Left colon (tissue), 2 donors: ENCODE measurements around the gene P2RX1. TPM values are rescaled to one million over a fixed set of nuclear protein-coding genes. Genes with fewer than 3 reads are reported as not detected.

Source experiments
- ATAC-seq: fragments of 200-7000 bp; cut with Tn5 transposase; one replicate; pipeline ENCODE4 v1.9.1; 2020; ENCODE audit warnings: mild to moderate bottlenecking, moderate library complexity
- DNase-seq, 2 donors: peaks; one replicate each; pipeline ENCODE4 v3.0.0-alpha.2; 2020
- intact Hi-C, 2 donors: fragments of 100-400 bp; cut with DNase I in 1 of 2; cut with micrococcal nuclease in 1 of 2; formaldehyde crosslinking; loops; one replicate each; pipeline versions ENCODE4 v1.11.2 to v1.14.0; 2022; cut with DNase I, micrococcal nuclease
- total RNA-seq, 2 donors: library from RNA; stranded (reverse); fragmentation: NEBNext Ultra II Directional; extraction: Animal tissue kit (Norgen Biotek cat#: 25700); gene quantifications; one replicate each; pipeline ENCODE4 v1.2.1, GENCODE V29; 2021
- donor health status: DM: no; HTN: no; CAD: no.
- donor health status: DM: yes; HTN: yes; CAD: no.

P2RX1 gene
- total RNA-seq, 2 donors from 2014 or later = 2.8 to 5.9 TPM

- peak; percentile 79 to 84 for DNase-seq
- ATAC-seq = peak; percentile 68
- intact Hi-C loops = loop anchor here in 1 of 2 donors (10.0 kb wide), 1 partner anchor 91 kb away; no protein-coding TSS in a partner anchor
These were observed 2.5 kb downstream of the P2RX1 start for GRCh38 chr17:3913531-3914311.

GRCh38 chr17:3912827-3913226, 3.4 kb downstream of the P2RX1 start:
- no peak for ATAC-seq
- intact Hi-C loops = loop anchor here in 1 of 2 donors (10.0 kb wide), 1 partner anchor 92 kb away; no protein-coding TSS in a partner anchor
- DNase-seq = no peak

GRCh38 chr17:3911271-3912053, 4.8 kb downstream of the P2RX1 start:
- ATAC-seq (no peak), DNase-seq (peak in 1 of 2 donors; percentile 50)
- intact Hi-C loops = loop anchor here in 1 of 2 donors (10.0 kb wide), 1 partner anchor 93 kb away; no protein-coding TSS in a partner anchor

GRCh38 chr17:3910420-3911270, 5.6 kb downstream of the P2RX1 start:
- ATAC-seq = no peak
- intact Hi-C loops = loop anchor here in 1 of 2 donors (10.0 kb wide), 1 partner anchor 94 kb away; no protein-coding TSS in a partner anchor
- no peak for DNase-seq

GRCh38 chr17:3909257-3909656, 7.0 kb downstream of the P2RX1 start:
- DNase-seq (no peak), ATAC-seq (no peak)
- intact Hi-C loops = no loop called here

DNA sequence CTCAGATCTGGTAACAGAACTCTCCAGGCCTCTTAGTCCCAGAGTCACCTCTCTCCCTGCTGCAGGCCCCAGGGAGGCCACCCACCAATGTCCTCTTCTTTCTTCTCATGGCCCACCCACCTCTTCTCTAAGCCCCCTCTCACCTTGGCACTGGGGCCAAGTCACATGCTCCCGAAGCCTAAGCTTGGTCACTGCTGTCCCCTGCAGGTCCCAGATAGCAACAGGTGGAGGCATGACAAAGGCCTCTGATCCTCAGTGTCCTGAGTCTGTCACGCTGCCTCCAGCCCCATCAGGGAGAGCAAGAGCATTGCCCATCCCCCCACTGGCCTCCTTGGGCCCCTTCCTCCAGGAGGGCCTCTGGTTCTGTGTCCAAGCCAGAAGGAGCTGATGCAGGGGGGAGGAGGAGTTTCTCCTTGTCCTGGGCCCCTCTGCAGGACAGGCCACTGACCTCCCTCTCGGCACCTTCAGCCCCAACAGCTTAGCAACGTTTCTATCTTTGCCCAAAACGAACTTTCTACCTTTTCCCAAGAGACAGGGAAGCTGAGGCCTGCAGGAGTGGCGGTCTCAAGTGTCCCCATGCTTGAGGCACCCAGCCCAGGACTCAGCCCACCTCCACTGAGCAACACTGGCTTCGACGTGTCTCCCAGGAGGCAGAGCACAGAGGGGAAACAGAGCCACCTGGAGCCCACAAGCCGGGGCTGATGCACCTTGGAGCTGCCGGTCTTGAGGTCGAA, 8.6 kb downstream of the P2RX1 start:
- peak; percentile 76 for ATAC-seq
- DNase-seq = no peak
- intact Hi-C loops = no loop called here

DNA sequence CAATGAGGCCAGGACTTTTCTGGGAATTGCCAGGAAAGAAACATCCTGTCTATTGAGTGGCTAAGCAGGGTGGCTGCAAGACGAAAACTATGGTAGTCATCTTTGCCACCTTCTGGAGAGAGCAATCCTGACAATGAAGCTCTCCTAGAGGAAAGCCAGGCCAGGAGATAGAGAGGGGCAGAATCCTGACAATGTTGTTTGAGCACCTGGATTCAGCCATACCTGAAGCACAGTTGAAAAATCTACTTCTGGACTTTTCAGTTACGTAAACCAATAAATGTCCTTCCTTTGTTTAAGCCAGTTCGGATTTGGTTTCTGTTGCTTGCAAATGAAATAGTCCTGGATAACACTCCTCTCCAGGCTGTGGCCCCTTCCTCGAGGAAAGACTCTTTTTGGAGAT, 9.4 kb downstream of the P2RX1 start:
- intact Hi-C loops = no loop called here
- ATAC-seq = no peak
- DNase-seq = no peak

DNA sequence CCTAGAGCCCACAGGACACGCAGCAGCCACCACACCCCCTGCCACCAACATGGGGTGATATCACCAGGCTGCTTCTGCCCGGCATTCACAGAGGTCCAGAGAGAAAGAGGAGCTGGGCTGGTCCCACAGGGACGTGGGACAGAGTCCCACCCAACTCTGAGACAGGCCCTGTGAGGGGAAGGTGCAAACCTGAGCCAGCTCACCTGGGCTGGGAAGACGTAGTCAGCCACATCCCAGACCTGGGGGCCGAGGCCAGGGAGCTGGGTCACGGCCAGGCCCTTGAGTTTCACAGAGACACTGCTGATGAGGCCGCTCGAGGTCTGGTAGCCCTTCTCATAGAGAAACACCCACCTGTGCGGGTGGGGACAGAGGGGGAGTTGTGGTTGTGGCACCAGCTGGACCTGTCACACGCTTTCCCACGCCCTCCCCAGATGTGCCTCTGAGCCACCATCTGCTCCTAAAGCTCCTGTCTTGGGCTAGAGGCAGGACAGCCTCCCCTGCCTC, 11.2 kb downstream of the P2RX1 start:
- intact Hi-C loops = no loop called here
- DNase-seq = peak in 1 of 2 donors; percentile 37
- ATAC-seq = peak; percentile 21

GRCh38 chr17:3904501-3904900, 11.8 kb downstream of the P2RX1 start:
- intact Hi-C loops = no loop called here
- ATAC-seq = no peak
- DNase-seq = no peak

- intact Hi-C loops = no loop called here
- ATAC-seq = no peak
- DNase-seq = no peak
These were observed 12.4 kb downstream of the P2RX1 start for GRCh38 chr17:3903881-3904290.

GRCh38 chr17:3903051-3903825, 13.0 kb downstream of the P2RX1 start:
- no peak for ATAC-seq
- intact Hi-C loops = no loop called here
- DNase-seq = no peak

DNA sequence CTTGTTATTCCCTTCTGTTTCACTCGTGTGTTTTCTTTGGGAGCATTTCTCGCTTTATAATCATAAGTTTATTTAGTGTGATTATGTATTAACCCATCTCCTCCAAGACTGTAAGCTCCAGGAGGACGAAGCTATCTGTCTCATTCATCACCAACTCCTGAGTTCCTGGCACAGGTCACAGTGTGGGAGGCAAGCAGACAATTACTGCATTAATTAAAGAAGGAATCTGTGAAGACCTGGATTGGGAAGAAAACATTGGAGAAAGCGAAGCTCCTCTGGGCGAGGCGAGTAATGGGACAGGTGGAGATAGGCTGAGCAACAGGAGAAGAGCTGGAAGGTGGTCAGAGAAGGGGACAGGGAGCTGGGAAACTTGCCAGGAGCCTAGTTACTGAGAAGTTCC, 15.6 kb downstream of the P2RX1 start:
- intact Hi-C loops = no loop called here
- no peak for DNase-seq
- no peak for ATAC-seq

DNA sequence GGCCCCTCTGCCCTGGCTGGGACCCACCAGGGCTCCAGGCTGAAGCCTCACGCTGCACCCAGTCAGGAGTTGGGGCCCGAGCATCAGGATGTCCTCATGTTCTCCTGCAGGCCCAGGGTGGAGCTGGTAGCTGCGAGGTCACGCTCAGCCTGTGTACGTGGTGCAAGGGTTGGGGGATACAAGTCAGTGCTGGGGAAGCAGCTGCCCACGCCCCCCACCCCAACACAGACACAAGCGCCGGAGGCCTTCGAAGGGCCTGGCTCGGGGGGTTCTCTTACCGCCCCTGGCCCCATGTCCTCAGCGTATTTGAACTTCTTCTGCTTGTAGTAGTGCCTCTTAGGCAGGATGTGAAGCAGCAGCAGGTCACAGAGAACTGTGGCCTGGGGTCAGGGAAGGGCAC, 18.5 kb downstream of the P2RX1 start:
- DNase-seq (no peak), ATAC-seq (no peak)
- intact Hi-C loops = no loop called here

- DNase-seq (no peak), ATAC-seq (no peak)
- intact Hi-C loops = no loop called here
These were observed 19.4 kb downstream of the P2RX1 start for GRCh38 chr17:3896968-3897235.

DNA sequence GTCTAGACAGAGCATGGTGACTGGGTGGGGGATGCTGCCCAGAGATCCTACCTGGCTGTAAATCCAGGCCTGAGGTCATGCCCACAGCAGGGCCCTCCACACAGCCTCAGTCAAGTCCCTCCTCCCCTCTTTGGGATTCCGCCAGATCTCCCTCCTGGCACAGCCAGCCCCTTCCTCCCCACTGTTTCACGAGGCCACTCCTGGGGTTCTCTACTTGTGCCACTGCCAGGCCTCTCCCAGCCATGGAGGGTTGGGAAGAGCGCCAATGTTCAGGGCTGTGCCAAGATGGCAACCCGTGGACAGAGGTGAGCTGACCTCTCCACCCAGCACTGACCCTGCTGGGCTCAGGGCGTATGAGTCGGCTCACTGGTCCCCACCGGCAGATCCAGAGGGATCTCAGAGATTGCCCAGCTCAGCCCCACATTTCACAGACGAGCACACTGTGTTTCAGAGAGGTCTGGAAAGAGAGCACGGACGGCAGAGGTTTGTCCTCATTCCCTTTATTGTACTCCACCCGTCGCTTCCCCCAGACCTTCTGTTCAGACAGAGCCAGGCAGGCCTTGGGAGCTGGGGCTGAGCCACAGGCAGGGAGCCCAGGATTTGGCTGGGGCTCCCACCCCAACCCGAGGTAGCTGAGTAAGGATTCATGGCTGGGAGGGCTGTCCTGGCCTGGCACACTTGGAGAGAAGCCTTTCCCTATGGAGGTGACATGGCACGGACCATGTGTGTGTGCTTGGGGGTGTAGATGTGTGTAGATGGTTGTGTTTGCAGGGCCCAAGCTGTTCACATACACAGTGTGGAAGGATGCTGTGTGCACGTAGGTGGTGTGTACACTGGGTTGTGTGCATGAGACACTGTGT, 19.9 kb downstream of the P2RX1 start:
- DNase-seq = no peak
- ATAC-seq = no peak
- intact Hi-C loops = no loop called here

- ATAC-seq = no peak
- no peak for DNase-seq
- intact Hi-C loops = no loop called here
These were observed 20.9 kb downstream of the P2RX1 start for GRCh38 chr17:3895354-3895753.

DNA sequence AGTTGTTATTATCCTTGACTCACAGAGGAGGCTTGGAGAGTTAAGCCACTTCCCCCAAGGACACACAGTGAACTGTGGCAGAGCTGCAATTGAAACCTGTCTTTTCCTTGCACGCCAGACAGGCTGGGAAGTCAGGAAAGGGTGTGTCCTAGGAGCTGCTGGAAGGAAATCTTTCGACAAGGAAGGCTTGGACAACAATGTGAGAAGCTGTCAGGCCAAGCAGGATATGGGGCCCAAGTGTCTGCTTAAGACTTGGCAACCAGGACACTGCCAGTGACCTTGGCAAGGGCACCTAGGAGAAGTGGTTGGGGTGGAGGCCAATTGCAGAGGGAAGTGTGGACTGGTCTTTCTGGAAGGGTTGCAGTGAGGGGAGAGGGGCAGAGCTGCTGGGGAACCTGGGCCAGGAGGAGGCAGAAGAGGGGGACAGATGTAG, 21.3 kb downstream of the P2RX1 start:
- peak; percentile 54 for ATAC-seq
- intact Hi-C loops = no loop called here
- peak; percentile 52 to 81 for DNase-seq
